ENCODE results near the gene PTPRN.

GRCh38 chr2:219353129-219353528 is 43.9 kb upstream of the PTPRN start:
- TF ChIP-seq CTCF (IDR thresholded peaks at IDR 0.05) (no peak), POLR2AphosphoS5 (IDR thresholded peaks at IDR 0.05) (no peak)

Measured in suprapubic skin (tissue), 3 donors.